ENCODE results near the gene RPL12.

Gene RPL12

DNA sequence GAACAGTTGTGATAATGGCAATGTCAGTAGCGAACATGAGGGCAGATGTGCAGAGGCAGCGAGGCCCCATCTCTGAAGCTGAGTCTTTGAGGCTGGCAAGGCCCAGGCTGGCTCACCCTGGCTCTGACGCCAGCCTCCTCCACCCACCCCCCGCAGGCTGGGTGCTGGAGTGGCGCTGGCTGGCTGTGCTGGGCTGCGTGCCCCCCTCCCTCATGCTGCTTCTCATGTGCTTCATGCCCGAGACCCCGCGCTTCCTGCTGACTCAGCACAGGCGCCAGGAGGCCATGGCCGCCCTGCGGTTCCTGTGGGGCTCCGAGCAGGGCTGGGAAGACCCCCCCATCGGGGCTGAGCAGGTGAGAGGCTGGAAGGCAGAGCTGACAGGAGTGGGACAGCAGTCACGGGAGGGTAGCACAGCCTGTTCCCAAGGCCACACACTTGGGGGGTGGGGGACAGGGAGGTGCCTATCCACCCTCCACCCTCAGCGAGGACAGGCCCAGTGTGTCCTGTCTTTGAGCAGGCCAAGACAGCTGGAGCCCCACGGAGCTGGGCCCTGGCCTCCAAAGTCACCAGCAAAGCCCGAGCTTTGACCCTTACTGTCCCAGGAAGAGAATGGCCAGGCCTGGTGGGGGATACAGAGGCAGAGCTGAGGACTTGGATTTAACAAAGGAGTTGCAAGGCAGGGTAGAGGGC lies 48.7 kb downstream of the RPL12 start:
- DNase-seq, result no peak

DNA sequence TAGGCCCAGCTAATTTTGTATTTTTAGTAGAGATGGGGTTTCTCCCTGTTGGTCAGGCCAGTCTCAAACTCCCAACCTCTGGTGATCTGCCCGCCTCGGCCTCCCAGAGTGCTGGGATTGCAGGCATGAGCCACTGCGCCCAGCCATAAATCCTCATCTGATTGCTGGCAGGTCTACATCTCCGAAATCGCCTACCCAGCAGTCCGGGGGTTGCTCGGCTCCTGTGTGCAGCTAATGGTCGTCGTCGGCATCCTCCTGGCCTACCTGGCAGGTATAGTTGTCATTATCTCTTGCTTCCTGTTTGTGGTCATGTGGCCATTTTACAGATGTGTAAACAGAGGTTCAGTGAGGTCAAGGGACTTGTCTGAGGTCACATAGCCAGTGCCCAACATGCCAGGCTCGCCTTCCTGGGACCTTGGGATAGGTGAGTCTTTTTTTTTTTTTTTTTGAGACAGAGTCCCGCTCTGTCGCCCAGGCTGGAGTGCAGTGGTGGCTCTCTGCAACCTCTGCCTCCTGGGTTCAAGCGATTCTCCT lies 51.4 kb downstream of the RPL12 start:
- no peak for DNase-seq

DNA sequence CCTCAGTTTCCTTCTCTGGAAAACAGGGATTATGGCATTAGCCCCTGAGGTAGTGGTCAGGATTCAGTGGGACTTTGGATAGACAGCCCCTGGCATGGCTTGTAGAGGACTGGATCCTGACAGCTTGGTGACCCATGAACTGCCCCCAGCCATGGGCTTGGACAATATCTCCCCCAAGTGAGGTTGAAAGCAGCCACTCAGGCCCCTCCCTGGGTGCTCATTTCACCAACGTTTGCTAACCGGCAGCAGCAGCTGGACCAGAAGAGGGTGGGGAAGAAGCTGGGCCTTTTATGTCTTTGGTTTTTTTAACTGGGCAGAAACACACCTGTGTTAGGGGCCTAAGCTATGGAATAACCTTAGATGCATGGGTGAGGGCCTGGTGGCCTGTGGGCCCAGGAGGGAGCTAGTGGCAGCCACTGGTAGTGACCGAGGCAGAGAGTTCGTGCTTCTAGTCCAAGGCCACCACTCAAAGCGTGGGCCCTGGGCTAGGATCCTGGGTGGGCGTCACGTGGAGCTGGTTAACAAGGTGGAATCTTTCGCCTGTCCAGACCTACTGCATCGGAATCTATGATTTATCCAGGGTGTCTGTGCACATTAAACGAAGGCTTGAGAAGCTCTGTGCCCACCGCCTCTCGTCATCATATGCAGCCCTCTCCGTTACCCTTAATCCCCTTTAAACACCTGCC lies 52.3 kb downstream of the RPL12 start:
- no peak for DNase-seq

DNA sequence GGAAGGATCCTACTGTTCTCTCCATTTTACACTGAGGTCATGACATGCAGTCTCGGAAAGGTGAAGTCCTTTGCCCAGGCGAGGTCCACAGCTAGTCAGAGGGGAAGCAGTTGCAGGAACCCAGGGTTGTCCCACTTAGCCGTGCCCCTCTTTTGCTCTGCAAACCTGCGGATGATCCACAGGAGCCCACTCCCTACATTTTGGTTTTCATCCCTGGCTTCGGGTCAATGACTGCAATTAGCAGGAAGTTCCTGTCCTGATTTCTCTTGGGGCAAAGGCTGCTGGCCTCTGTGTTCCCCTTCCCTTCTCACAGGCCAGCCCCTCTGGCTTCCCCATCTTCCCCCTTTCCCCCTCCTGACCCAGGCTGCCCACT lies 52.9 kb downstream of the RPL12 start:
- no peak for DNase-seq

Data from NCI-H1092 treated with DMSO at 0.1 percent for 48 hours (cell line).